GM13976 (cell line): ENCODE measurements around the gene ALB.
A peak's percentile ranks its signal among the peaks of the same experiment; 100 is the strongest.
"Not testable (repeated sequence)": the region's sequence is repeated elsewhere in the genome, so short reads cannot be mapped to it uniquely, and the experiment has no call there.

Experiments used
- DNase-seq: peaks from one replicate; pipeline ENCODE4 v3.0.0; 2012; ENCODE audit warnings: low spot score
- in situ Hi-C: fragments of 300-500 bp; cut with MboI; formaldehyde crosslinking; loops from one replicate; pipeline ENCODE4 v1.12.0; 2022; ENCODE audit warnings: low sequenced_read_pairs, mixed read lengths, inconsistent platforms; ENCODE audit not compliant: unreplicated experiment
- TF ChIP-seq, protein P1 (sequence below): IDR thresholded peaks from 2 replicates; pipeline ENCODE4 v1.5.1; 2012; ENCODE audit warnings: borderline replicate concordance, mild to moderate bottlenecking; ENCODE audit not compliant: insufficient read depth; ENCODE audit errors: extremely low read depth, missing control alignments, control extremely low read depth

The ALB gene

DNA sequence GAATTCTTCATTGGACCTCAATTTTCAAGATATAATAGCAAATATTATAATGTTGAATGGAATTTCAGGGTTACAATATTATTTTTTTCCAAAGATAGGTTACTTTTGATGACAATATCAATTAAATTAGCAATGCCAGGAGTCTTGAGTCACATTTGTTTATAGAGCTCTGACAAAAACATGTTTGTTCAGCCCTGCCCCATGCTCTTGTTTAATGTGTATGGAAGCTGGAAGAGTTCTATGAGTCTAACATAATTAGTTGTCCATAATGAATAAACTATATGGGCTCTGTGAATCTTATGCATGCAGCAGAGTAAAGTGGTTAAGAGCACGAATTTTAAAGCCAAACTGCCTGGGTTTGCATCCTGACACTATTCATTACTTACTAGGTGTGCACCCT, 22.9 kb upstream of the ALB start:
- no peak for DNase-seq
- in situ Hi-C loops = no loop called here
- TF ChIP-seq, protein P1, sequence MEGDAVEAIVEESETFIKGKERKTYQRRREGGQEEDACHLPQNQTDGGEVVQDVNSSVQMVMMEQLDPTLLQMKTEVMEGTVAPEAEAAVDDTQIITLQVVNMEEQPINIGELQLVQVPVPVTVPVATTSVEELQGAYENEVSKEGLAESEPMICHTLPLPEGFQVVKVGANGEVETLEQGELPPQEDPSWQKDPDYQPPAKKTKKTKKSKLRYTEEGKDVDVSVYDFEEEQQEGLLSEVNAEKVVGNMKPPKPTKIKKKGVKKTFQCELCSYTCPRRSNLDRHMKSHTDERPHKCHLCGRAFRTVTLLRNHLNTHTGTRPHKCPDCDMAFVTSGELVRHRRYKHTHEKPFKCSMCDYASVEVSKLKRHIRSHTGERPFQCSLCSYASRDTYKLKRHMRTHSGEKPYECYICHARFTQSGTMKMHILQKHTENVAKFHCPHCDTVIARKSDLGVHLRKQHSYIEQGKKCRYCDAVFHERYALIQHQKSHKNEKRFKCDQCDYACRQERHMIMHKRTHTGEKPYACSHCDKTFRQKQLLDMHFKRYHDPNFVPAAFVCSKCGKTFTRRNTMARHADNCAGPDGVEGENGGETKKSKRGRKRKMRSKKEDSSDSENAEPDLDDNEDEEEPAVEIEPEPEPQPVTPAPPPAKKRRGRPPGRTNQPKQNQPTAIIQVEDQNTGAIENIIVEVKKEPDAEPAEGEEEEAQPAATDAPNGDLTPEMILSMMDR = no peak

DNA sequence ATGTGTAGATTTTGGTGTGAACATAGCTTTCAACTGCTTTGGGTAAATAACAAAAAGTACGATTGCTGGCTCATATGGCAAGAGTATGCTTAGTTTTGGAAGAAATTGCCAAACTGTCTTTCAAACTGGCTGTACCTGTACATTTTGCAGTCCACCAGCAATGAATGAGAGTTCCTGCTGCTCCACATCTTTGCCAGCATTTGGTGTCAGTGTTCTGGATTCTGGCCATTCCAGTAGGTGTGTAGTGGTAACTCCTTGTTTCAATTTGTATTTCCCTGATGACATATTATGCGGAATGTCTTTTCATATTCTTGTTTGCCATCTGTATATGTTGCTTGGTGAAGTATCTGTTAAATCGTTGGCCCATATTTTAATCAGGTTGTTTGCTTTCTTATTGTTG, 20.6 kb upstream of the ALB start:
- TF ChIP-seq, protein P1 = no peak
- DNase-seq = no peak
- in situ Hi-C loops = no loop called here

DNA sequence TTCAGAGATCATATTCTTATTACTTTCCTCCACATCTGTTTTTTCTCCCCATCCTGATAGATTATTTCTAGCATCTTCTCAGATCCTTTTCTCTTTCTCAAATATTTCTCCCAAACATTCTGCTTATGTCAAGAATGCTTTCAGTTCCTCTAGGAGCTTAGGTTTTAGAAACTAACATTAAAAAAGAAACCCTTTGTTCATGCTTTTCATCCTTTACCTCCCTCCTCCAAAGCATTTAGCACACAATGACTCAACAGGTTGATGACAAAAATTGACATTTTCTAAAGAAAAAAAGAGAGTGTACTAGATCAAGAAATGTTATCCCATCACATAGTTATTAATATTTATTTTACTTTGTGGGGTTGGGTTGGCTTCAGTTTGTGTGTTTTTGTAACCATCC, 16.5 kb upstream of the ALB start:
- in situ Hi-C loops = no loop called here
- peak; percentile 7 for DNase-seq
- TF ChIP-seq, protein P1 = no peak

DNA sequence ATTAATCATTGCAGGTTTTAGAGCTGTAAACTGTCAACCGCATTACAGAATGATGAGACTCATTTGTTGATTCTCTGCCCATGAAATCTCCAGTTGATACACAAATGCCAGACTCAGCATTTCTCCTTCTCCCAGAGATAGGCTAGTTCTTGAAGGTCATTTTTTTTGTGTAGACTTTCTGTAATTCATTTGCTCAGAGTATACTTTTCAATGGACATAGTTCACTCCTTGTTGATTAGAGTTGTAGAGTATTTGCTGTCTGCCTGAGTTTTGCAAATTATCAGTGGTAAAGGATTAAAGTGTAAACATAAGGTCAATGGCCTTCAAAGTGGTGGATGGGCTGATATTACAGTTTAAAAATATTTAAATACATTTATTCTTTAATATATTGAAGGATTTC, 15.2 kb upstream of the ALB start:
- in situ Hi-C loops = no loop called here
- DNase-seq = no peak
- TF ChIP-seq, protein P1 = no peak

DNA sequence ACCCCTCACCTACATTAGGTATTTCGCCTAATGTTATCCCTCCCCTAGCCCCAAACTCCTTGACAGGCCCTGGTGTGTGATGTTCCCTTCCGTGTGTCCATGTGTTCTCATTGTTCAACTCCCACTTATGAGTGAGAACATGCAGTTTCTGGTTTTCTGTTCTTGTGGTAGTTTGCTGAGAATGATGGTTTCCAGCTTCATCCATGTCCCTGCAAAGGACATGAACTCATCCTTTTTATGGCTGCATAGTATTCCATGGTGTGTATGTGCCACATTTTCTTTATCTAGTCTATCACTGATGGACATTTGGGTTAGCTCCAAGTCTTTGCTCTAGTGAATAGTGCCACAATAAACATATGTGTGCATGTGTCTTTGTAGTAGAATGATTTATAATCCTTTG, 14.4 kb upstream of the ALB start:
- in situ Hi-C loops, DNase-seq: not testable (repeated sequence)

DNA sequence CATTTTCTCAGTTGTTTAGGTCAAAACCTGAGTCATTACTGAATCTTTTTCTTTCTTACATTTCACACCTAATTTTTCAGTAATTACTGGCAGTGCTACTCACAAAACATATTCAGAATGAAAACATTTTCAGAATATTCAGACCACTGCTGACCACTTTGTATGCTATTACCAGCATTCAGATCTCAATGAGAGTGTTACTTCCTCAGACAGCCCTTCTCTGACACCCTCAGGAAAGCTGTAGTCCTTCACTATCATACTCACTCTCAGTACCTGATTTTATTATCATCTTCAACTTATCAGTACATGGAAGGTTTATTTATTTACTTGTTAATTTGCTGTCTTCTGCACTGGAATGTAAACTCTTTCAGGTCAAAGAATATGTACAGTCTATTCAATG, 12.3 kb upstream of the ALB start:
- DNase-seq = no peak
- in situ Hi-C loops = no loop called here
- TF ChIP-seq, protein P1 = no peak

DNA sequence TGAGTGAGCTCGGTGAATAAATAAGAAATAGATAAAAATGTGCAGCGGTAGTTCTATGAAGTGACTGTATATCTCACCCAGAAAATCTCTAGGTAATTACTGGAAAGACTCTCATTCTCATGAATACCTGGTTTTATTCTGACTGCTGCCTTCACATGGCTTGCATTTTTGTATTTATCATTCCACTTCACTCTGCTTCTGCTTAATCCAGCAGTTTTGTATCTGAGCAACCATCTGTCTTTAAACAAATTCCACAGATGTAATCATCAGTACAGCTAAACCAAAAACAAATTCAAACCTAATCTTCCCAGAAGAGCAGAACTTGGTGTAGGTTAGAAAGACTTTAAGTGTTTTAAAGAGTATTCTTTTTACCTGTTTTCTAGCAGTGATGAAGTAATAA, 11.2 kb upstream of the ALB start:
- DNase-seq = no peak
- TF ChIP-seq, protein P1 = no peak
- in situ Hi-C loops = no loop called here

DNA sequence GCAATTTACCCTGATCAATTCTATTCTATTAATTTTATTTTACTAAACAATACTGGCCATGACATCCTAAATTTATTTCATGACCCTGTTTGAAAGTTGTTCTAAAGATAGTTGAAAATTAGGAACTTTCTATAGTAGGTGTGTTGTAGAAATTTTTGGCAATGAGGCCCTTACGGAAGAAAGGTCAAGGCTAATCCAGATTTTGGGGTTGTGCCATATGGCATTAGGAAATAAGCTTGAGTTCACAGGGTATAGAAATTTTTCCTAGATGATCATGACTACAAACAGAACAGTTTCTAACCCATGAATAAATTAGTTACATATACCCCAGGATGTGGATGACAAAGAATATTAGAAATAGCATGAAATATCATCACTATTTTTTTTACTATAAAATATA, 7.8 kb upstream of the ALB start:
- in situ Hi-C loops = no loop called here
- no peak for DNase-seq
- TF ChIP-seq, protein P1 = no peak
